GM23338 (cell line): ENCODE data around the gene ZDBF2. TPM values are rescaled to one million over a fixed set of nuclear protein-coding genes. Genes with fewer than 3 reads are reported as not detected.

Experiments
- ATAC-seq: fragments of 200-7000 bp; cut with Tn5 transposase; 3 replicates; pipeline ENCODE4 v1.9.1; 2020
- DNase-seq: peaks from one replicate; pipeline ENCODE4 v3.0.0-alpha.2; 2015; ENCODE audit warnings: low spot score
- H2AFZ ChIP-seq: fragments of 200-600 bp; sonication (generic); 2 replicates; pipeline ENCODE4 v1.8.0; 2016; ENCODE audit warnings: antibody characterized with exemption, mild to moderate bottlenecking, moderate library complexity
- H3F3A ChIP-seq: fragments of 200-600 bp; sonication (generic); replicated peaks from 2 replicates; pipeline ENCODE4 v1.8.0; 2017; ENCODE audit warnings: antibody characterized with exemption, mixed run types, low read depth
- H3K27ac ChIP-seq: fragments of 200-600 bp; sonication (generic); 2 replicates; pipeline ENCODE4 v1.6.1; 2016; ENCODE audit warnings: low read depth
- H3K27me3 ChIP-seq: fragments of 200-600 bp; sonication (generic); 2 replicates; pipeline ENCODE4 v1.8.0; 2016; ENCODE audit warnings: mild to moderate bottlenecking, mixed run types, moderate library complexity; ENCODE audit not compliant: insufficient read depth
- H3K36me3 ChIP-seq: fragments of 200-600 bp; sonication (generic); 2 replicates; pipeline ENCODE4 v1.8.0; 2016; ENCODE audit warnings: mild to moderate bottlenecking; ENCODE audit not compliant: insufficient read depth
- H3K4me1 ChIP-seq: fragments of 200-600 bp; sonication (generic); 2 replicates; pipeline ENCODE4 v1.8.0; 2016; ENCODE audit warnings: mild to moderate bottlenecking, moderate library complexity; ENCODE audit not compliant: insufficient read depth
- H3K4me2 ChIP-seq: fragments of 200-600 bp; sonication (generic); 2 replicates; pipeline ENCODE4 v1.7.1; 2017; ENCODE audit warnings: mixed run types
- H3K4me3 ChIP-seq: fragments of 200-600 bp; sonication (generic); 2 replicates; pipeline ENCODE4 v1.6.1; 2016; ENCODE audit warnings: mixed run types
- H3K79me2 ChIP-seq: fragments of 200-600 bp; sonication (generic); replicated peaks from 2 replicates; pipeline ENCODE4 v1.8.0; 2017; ENCODE audit warnings: mild to moderate bottlenecking; ENCODE audit not compliant: insufficient read depth
- H3K9me2 ChIP-seq: fragments of 200-600 bp; sonication (generic); 2 replicates; pipeline ENCODE4 v1.8.0; 2017; ENCODE audit not compliant: insufficient read depth
- H4K20me1 ChIP-seq: fragments of 200-600 bp; sonication (generic); replicated peaks from 2 replicates; pipeline ENCODE4 v1.8.0; 2017; ENCODE audit warnings: mild to moderate bottlenecking; ENCODE audit not compliant: insufficient read depth
- H3K27ac Mint-ChIP-seq: 2 replicates; pipeline ENCODE4 v1.8.0; 2020; ENCODE audit warnings: inconsistent platforms, mild to moderate bottlenecking, moderate library complexity, mixed read lengths
- H3K27me3 Mint-ChIP-seq: 3 replicates; pipeline ENCODE4 v1.8.0; 2022; ENCODE audit warnings: low read depth, mild to moderate bottlenecking, moderate library complexity, mixed read lengths, inconsistent platforms; ENCODE audit not compliant: insufficient read depth, poor library complexity
- H3K36me3 Mint-ChIP-seq: 3 replicates; pipeline ENCODE4 v1.8.0; 2021; ENCODE audit warnings: low read depth, mild to moderate bottlenecking, inconsistent platforms, moderate library complexity, mixed read lengths
- H3K4me1 Mint-ChIP-seq: 3 replicates; pipeline ENCODE4 v1.8.0; 2020; ENCODE audit warnings: mild to moderate bottlenecking, inconsistent platforms, mixed read lengths
- H3K4me3 Mint-ChIP-seq: 3 replicates; pipeline ENCODE4 v1.8.0; 2021; ENCODE audit warnings: moderate library complexity, mild to moderate bottlenecking, inconsistent platforms, mixed read lengths
- H3K9me3 Mint-ChIP-seq: 3 replicates; pipeline ENCODE4 v1.8.0; 2020; ENCODE audit warnings: moderate library complexity, mild to moderate bottlenecking, inconsistent platforms, mixed read lengths
- CREB1 ChIP-seq: fragments of 250-450 bp; sonication (Bioruptor Pico); IDR thresholded peaks from 2 replicates; pipeline ENCODE4 v1.5.0; 2020; ENCODE audit warnings: low read depth, mild to moderate bottlenecking, moderate library complexity
- ETS1 ChIP-seq: IDR thresholded peaks from 2 replicates; pipeline ENCODE4 v1.6.1; 2016; ENCODE audit warnings: antibody characterized with exemption
- EZH2 ChIP-seq: fragments of 200-600 bp; sonication (generic); IDR thresholded peaks from one replicate; pipeline ENCODE4 v1.8.0; 2017; ENCODE audit warnings: antibody characterized with exemption, mild to moderate bottlenecking, low read depth; ENCODE audit not compliant: unreplicated experiment
- EZH2phosphoT487 ChIP-seq: fragments of 200-600 bp; sonication (generic); IDR thresholded peaks from one replicate; pipeline ENCODE4 v1.8.1; 2018; ENCODE audit warnings: antibody characterized with exemption; ENCODE audit not compliant: unreplicated experiment
- JUNB ChIP-seq: IDR thresholded peaks from one replicate; pipeline ENCODE4 v1.6.1; 2016; ENCODE audit warnings: antibody characterized with exemption; ENCODE audit not compliant: unreplicated experiment
- NANOG ChIP-seq: IDR thresholded peaks from 2 replicates; pipeline ENCODE4 v1.6.1; 2016; ENCODE audit warnings: antibody characterized with exemption, borderline replicate concordance
- REST ChIP-seq: IDR thresholded peaks from one replicate; pipeline ENCODE4 v1.6.1; 2018; ENCODE audit warnings: antibody characterized with exemption; ENCODE audit not compliant: unreplicated experiment
- STAT1 ChIP-seq: IDR thresholded peaks from one replicate; pipeline ENCODE4 v1.6.1; 2016; ENCODE audit warnings: antibody characterized with exemption; ENCODE audit not compliant: unreplicated experiment
- ZNF114 ChIP-seq: fragments of 250-450 bp; sonication (Bioruptor Pico); IDR thresholded peaks from 2 replicates; pipeline ENCODE4 v1.5.0; 2020; ENCODE audit warnings: mild to moderate bottlenecking, moderate library complexity
- ZNF462 ChIP-seq: fragments of 250-450 bp; sonication (Bioruptor Pico); IDR thresholded peaks from 2 replicates; pipeline ENCODE4 v1.5.0; 2020; ENCODE audit warnings: mild to moderate bottlenecking, moderate library complexity
- polyA plus RNA-seq: library from polyadenylated mRNA; unstranded; fragments of >200 nt; fragmentation: Nextera tagmentation; extraction: Ambion mirVana; gene quantifications from 2 replicates; pipeline ENCODE4 v1.2.1, GENCODE V29; 2016
- total RNA-seq: library from RNA; depleted of rRNA; stranded (reverse); fragments of >200 nt; shearing (Covaris generic); gene quantifications from 2 replicates; pipeline ENCODE4 v1.2.3, GENCODE V29; 2014

The ZDBF2 gene
- total and polyA plus RNA-seq, 2 experiments from 2014 or later, result 7.6 to 41.1 TPM

- no peak for TF ChIP-seq STAT1
- no peak for TF ChIP-seq NANOG
- no peak for TF ChIP-seq EZH2
- TF ChIP-seq CREB1 (CRISPR knock-in tag), result no peak
- no peak for TF ChIP-seq EZH2phosphoT487
Measured at GRCh38 chr2:206316141-206316540, 41.7 kb downstream of the ZDBF2 start (continued).

- no peak overlapping the region for H3K27ac ChIP-seq
- H3F3A ChIP-seq, result no peaks in the 10 kb centered on the region
- H3K4me1 Mint-ChIP-seq, result no peaks in the 10 kb centered on the region
- peaks cover 12% of the 10 kb centered on the region for H3K9me3 Mint-ChIP-seq
- no peak overlapping the region for H3K4me3 ChIP-seq
- ATAC-seq (no peak), DNase-seq (no peak)
- H3K4me2 ChIP-seq, result no peak overlapping the region
- no peaks in the 10 kb centered on the region for H3K27me3 ChIP-seq
- no peak overlapping the region for H3K4me3 Mint-ChIP-seq
- no peak overlapping the region for H3K27ac Mint-ChIP-seq
- no peaks in the 10 kb centered on the region for H3K27me3 Mint-ChIP-seq
- H2AFZ ChIP-seq, result no peak overlapping the region
- no peak for TF ChIP-seq REST
- TF ChIP-seq CREB1 (CRISPR knock-in tag), result no peak
- TF ChIP-seq ZNF462, result no peak
- no peak for TF ChIP-seq ZNF114 (CRISPR knock-in tag)
- TF ChIP-seq JUNB, result no peak
- no peak for TF ChIP-seq NANOG
- TF ChIP-seq STAT1, result no peak
- TF ChIP-seq ETS1, result no peak
- TF ChIP-seq EZH2phosphoT487, result no peak
- no peaks in the 10 kb centered on the region; the same call in 1 of the 2 replicates for H3K36me3 ChIP-seq
- H3K79me2 ChIP-seq, result no peaks in the 10 kb centered on the region
- no peaks in the 10 kb centered on the region for H4K20me1 ChIP-seq
- peaks cover 12% of the 10 kb centered on the region for H3K36me3 Mint-ChIP-seq
- no peaks in the 10 kb centered on the region for H3K9me2 ChIP-seq
- H3K4me1 ChIP-seq, result no peaks in the 10 kb centered on the region
Measured at GRCh38 chr2:206323033-206323432, 48.6 kb downstream of the ZDBF2 start.
